Large intestine (tissue), 3 donors: ENCODE measurements around the gene YEATS4. TPM values are rescaled to one million over a fixed set of nuclear protein-coding genes. Genes with fewer than 3 reads are reported as not detected.

Source experiments
- DNase-seq, 2 donors: peaks; one replicate each; pipeline versions ENCODE4 v3.0.0 to v3.0.0-alpha.2; 2013
- H3K27ac ChIP-seq: one replicate; pipeline ENCODE4 v1.5.1; 2013; ENCODE audit warnings: low read length
- H3K27me3 ChIP-seq: 2 replicates; pipeline ENCODE4 v1.6.1; 2013; ENCODE audit warnings: low read length; ENCODE audit not compliant: control insufficient read depth, insufficient read depth
- H3K36me3 ChIP-seq: 2 replicates; pipeline ENCODE4 v1.6.1; 2013; ENCODE audit warnings: low read length; ENCODE audit not compliant: control insufficient read depth, insufficient read depth
- H3K4me1 ChIP-seq: one replicate; pipeline ENCODE4 v1.6.1; 2013; ENCODE audit warnings: low read length; ENCODE audit not compliant: control insufficient read depth, insufficient read depth
- H3K4me3 ChIP-seq: one replicate; pipeline ENCODE4 v1.5.1; 2013; ENCODE audit warnings: low read length
- H3K9me3 ChIP-seq: one replicate; pipeline ENCODE4 v1.6.1; 2013; ENCODE audit warnings: mild to moderate bottlenecking, low read depth, low read length, moderate library complexity; ENCODE audit not compliant: control insufficient read depth
- WGBS: methylation state at CpG from one replicate; pipeline ENCODE4 v1.1.5; 2013; ENCODE audit warnings: low lambda C conversion rate; ENCODE audit not compliant: insufficient coverage; 5-methylcytosine and 5-hydroxymethylcytosine counted together
- polyA plus RNA-seq: library from polyadenylated mRNA; unstranded; fragments of 120-200 nt; gene quantifications from one replicate; pipeline ENCODE4 v1.2.1, GENCODE V29; 2013

The YEATS4 gene
- polyA plus RNA-seq, 1 donor, result 21.0 TPM

- no peaks in the 10 kb centered on the region for H3K9me3 ChIP-seq
- H3K4me3 ChIP-seq, result no peak overlapping the region
- H3K4me1 ChIP-seq, result peaks cover 14% of the 10 kb centered on the region
- H3K27me3 ChIP-seq, result no peaks in the 10 kb centered on the region
- no peak overlapping the region for H3K27ac ChIP-seq
- 100% methylated on average over 1 of the region's 5 CpGs for WGBS
- no peak for DNase-seq
- H3K36me3 ChIP-seq, result no peaks in the 10 kb centered on the region
Observed at GRCh38 chr12:69341328-69341727, 18.2 kb upstream of the YEATS4 start.

- H3K4me3 ChIP-seq, result no peak overlapping the region
- H3K4me1 ChIP-seq, result peaks cover 14% of the 10 kb centered on the region
- no CpG with 5 or more reads among the region's 2 CpGs for WGBS
- no peak overlapping the region for H3K27ac ChIP-seq
- H3K9me3 ChIP-seq, result no peaks in the 10 kb centered on the region
- no peaks in the 10 kb centered on the region for H3K27me3 ChIP-seq
- DNase-seq, result no peak
- H3K36me3 ChIP-seq, result no peaks in the 10 kb centered on the region
Observed at GRCh38 chr12:69342421-69342820, 17.1 kb upstream of the YEATS4 start.

- H3K4me1 ChIP-seq, result peaks cover 14% of the 10 kb centered on the region
- H3K9me3 ChIP-seq, result no peaks in the 10 kb centered on the region
- DNase-seq, result no peak
- H3K36me3 ChIP-seq, result no peaks in the 10 kb centered on the region
- no peaks in the 10 kb centered on the region for H3K27me3 ChIP-seq
- 72% methylated on average over 2 of the region's 3 CpGs for WGBS
- no peak overlapping the region for H3K27ac ChIP-seq
- H3K4me3 ChIP-seq, result no peak overlapping the region
Observed at GRCh38 chr12:69343357-69343756, 16.2 kb upstream of the YEATS4 start.

- Histone ChIP-seq H3K4me1 (peaks cover 14% of the 10 kb centered on the region), H3K4me3 (no peak overlapping the region)
Observed at GRCh38 chr12:69343885-69344612, 15.5 kb upstream of the YEATS4 start.

GRCh38 chr12:69345077-69345476, 14.5 kb upstream of the YEATS4 start:
- WGBS, result no CpG with 5 or more reads among the region's 2 CpGs
- Histone ChIP-seq H3K4me3 (no peak overlapping the region), H3K27ac (no peak overlapping the region), H3K4me1 (peaks cover 12% of the 10 kb centered on the region), H3K27me3 (no peaks in the 10 kb centered on the region), H3K36me3 (no peaks in the 10 kb centered on the region), H3K9me3 (no peaks in the 10 kb centered on the region)
- DNase-seq, result no peak

More at GRCh38 chr12:69343885-69344612, 15.5 kb upstream of the YEATS4 start:
- no peaks in the 10 kb centered on the region for H3K36me3 ChIP-seq
- no peaks in the 10 kb centered on the region for H3K27me3 ChIP-seq
- H3K27ac ChIP-seq, result no peak overlapping the region
- no peak for DNase-seq
- H3K9me3 ChIP-seq, result no peaks in the 10 kb centered on the region
- 68% methylated on average over 3 of the region's 3 CpGs for WGBS

GRCh38 chr12:69345742-69346141, 13.8 kb upstream of the YEATS4 start:
- Histone ChIP-seq H3K36me3 (no peaks in the 10 kb centered on the region), H3K4me1 (peaks cover 6% of the 10 kb centered on the region), H3K9me3 (no peaks in the 10 kb centered on the region), H3K27ac (no peak overlapping the region), H3K27me3 (no peaks in the 10 kb centered on the region), H3K4me3 (no peak overlapping the region)
- 20% methylated on average over 1 of the region's 1 CpG for WGBS
- no peak for DNase-seq

GRCh38 chr12:69348162-69348938, 11.2 kb upstream of the YEATS4 start, which contains the start of gene LYZ:
Gene LYZ (plus strand): TSS chr12:69348381. CDS start chr12:69348409, 28 bp downstream.
- H3K4me1 ChIP-seq, result no peaks in the 10 kb centered on the region
- DNase-seq, result no peak
- H3K27me3 ChIP-seq, result no peaks in the 10 kb centered on the region
- no peaks in the 10 kb centered on the region for H3K9me3 ChIP-seq
- no peak within 1 kb of the TSS for H3K27ac ChIP-seq
- no peaks in the 10 kb centered on the region for H3K36me3 ChIP-seq
- no peak within 1 kb of the TSS for H3K4me3 ChIP-seq
- WGBS, result no CpG with 5 or more reads among the region's 4 CpGs

GRCh38 chr12:69350002-69350626, 9.4 kb upstream of the YEATS4 start:
- DNase-seq, result no peak
- no peaks in the 10 kb centered on the region for H3K27me3 ChIP-seq
- H3K27ac ChIP-seq, result no peak overlapping the region
- no CpG with 5 or more reads among the region's 2 CpGs for WGBS
- H3K36me3 ChIP-seq, result no peaks in the 10 kb centered on the region
- H3K9me3 ChIP-seq, result no peaks in the 10 kb centered on the region
- no peaks in the 10 kb centered on the region for H3K4me1 ChIP-seq
- no peak overlapping the region for H3K4me3 ChIP-seq

- 100% methylated on average over 1 of the region's 1 CpG for WGBS
- DNase-seq, result no peak
- Histone ChIP-seq H3K4me3 (no peak overlapping the region), H3K36me3 (no peaks in the 10 kb centered on the region), H3K27ac (no peak overlapping the region), H3K4me1 (no peaks in the 10 kb centered on the region), H3K9me3 (no peaks in the 10 kb centered on the region), H3K27me3 (no peaks in the 10 kb centered on the region)
Observed at GRCh38 chr12:69350777-69351176, 8.8 kb upstream of the YEATS4 start.

- no peak for DNase-seq
- H3K36me3 ChIP-seq, result no peaks in the 10 kb centered on the region
- H3K27ac ChIP-seq, result no peak overlapping the region
- H3K9me3 ChIP-seq, result no peaks in the 10 kb centered on the region
- H3K27me3 ChIP-seq, result no peaks in the 10 kb centered on the region
- 100% methylated on average over 2 of the region's 2 CpGs for WGBS
- H3K4me3 ChIP-seq, result no peak overlapping the region
- H3K4me1 ChIP-seq, result no peaks in the 10 kb centered on the region
Observed at GRCh38 chr12:69351462-69352236, 7.9 kb upstream of the YEATS4 start.
